ES-I3 (cell line): ENCODE data around the gene ARHGAP28.

Source experiments
- H3K36me3 ChIP-seq: 2 replicates; pipeline ENCODE4 v1.6.1; 2013; ENCODE audit warnings: mild to moderate bottlenecking, low read length, control low read depth, moderate library complexity; ENCODE audit not compliant: insufficient read depth
- H3K4me1 ChIP-seq: 2 replicates; pipeline ENCODE4 v1.6.1; 2013; ENCODE audit warnings: mild to moderate bottlenecking, control low read depth, low read length; ENCODE audit not compliant: insufficient read depth
- H3K9ac ChIP-seq: 2 replicates; pipeline ENCODE4 v1.6.1; 2013; ENCODE audit warnings: low read depth, mild to moderate bottlenecking, low read length, moderate library complexity
- H3K9me3 ChIP-seq: 2 replicates; pipeline ENCODE4 v1.6.1; 2013; ENCODE audit warnings: mild to moderate bottlenecking, low read length, moderate library complexity; ENCODE audit not compliant: control insufficient read depth, insufficient read depth

ARHGAP28 gene

GRCh38 chr18:6960124-6960523, 230.6 kb downstream of the ARHGAP28 start:
- H3K36me3 ChIP-seq: no peaks in the 10 kb centered on the region; the same call in 1 of the 2 replicates

DNA sequence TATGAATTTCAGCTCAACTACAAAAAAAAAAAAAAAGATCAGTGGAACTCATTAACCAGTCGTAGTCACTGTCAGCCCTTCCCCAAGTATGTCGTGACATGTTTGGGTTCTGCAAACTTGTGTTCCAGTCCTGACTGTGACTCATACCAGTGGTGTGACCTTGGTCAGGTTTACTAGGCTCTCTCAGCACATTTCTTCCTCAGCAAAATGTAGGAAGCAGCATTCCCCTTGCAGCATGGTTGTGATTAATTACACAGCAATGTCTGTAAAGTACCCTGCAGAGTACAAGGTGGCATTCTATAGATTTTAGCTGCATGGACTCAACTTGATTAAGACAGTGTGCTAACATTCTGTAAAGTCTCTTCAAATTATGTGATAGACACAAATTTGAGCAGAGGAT, 231.1 kb downstream of the ARHGAP28 start:
- Histone ChIP-seq H3K4me1 (no peaks in the 10 kb centered on the region), H3K9ac (no peak overlapping the region), H3K36me3 (no peaks in the 10 kb centered on the region; the same call in 1 of the 2 replicates), H3K9me3 (no peaks in the 10 kb centered on the region)

More at GRCh38 chr18:6960124-6960523, 230.6 kb downstream of the ARHGAP28 start:
- H3K9ac ChIP-seq: no peak overlapping the region
- H3K4me1 ChIP-seq: no peaks in the 10 kb centered on the region
- no peaks in the 10 kb centered on the region for H3K9me3 ChIP-seq

GRCh38 chr18:6961331-6961730, 231.8 kb downstream of the ARHGAP28 start:
- Histone ChIP-seq H3K36me3 (no peaks in the 10 kb centered on the region; the same call in none of the 2 replicates), H3K9ac (no peak overlapping the region), H3K4me1 (no peaks in the 10 kb centered on the region), H3K9me3 (no peaks in the 10 kb centered on the region)

DNA sequence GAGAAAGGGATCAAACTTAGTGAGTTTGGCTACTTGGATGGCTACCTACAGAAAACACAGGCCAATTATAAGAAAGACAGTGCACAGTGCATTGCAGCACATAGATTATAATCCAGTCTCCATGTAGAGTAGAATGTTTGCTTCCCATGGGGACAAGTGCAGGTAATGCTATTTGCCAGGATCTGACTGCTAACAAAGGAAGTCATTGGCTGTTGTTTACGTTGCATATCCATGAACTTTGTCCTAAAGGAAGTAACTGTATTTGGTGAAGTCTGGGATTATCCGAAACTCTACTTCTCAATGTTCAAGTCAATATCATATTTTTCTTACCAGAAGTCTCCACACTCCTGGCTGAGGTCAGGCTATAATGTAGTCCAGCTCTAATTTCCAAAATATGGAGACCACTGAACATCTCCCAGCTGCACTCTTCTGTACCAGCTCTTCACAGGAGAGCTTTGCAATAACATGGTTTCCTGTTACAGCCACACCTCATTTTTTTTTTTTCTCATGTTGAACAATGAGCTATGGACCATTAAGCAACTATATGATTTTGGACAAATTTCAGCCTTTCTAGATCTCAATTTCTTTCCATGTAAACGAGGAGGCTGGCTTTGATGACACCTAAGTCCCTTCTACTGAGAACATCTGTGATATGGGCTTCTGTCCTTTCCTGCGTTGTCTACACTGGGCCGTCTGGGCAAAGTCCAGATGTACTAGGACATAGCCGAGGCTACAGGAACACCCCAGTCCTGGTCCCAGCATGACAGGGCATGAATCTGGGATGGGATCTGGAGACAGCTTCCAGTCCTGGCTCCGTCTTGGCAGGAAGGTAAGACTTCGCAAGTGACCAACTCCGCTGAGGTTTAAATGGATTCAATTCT, 233.3 kb downstream of the ARHGAP28 start:
- Histone ChIP-seq H3K9me3 (no peaks in the 10 kb centered on the region), H3K4me1 (no peaks in the 10 kb centered on the region), H3K9ac (no peak overlapping the region), H3K36me3 (no peaks in the 10 kb centered on the region; the same call in none of the 2 replicates)

- H3K4me1 ChIP-seq: no peaks in the 10 kb centered on the region
- H3K9me3 ChIP-seq: no peaks in the 10 kb centered on the region
Measured at GRCh38 chr18:6963452-6964097, 234.1 kb downstream of the ARHGAP28 start.

More at GRCh38 chr18:6963452-6964097, 234.1 kb downstream of the ARHGAP28 start:
- Histone ChIP-seq H3K36me3 (no peaks in the 10 kb centered on the region; the same call in none of the 2 replicates), H3K9ac (no peak overlapping the region)
